Pancreas (tissue), 10 donors: Measurements from ENCODE around the gene SPATA17. TPM values are rescaled to one million over a fixed set of nuclear protein-coding genes. Genes with fewer than 3 reads are reported as not detected.

ENCODE experiments used
- ATAC-seq, 4 donors: fragments of 200-7000 bp; cut with Tn5 transposase; one replicate each; pipeline versions ENCODE4 v1.8.0 to v1.9.1; 2020; ENCODE audit warnings: mild to moderate bottlenecking in 4 of 4, moderate library complexity in 4 of 4
- DNase-seq, 6 donors: peaks; one replicate each; pipeline ENCODE4 v3.0.0-alpha.2; 2020
- FAIRE-seq: peaks from 2 replicates; lab custom pipeline; 2012; peaks lifted over from hg19 to GRCh38; lab: Jason Lieb, UNC
- H3K27ac ChIP-seq, 4 donors: fragments of 200-600 bp; sonication (generic); 1 replicate in 3 of 4; 2 replicates in 1 of 4; pipeline versions ENCODE4 v1.5.0 to v1.8.0; 2020
- H3K27me3 ChIP-seq, 4 donors: fragments of 200-600 bp; one replicate each; pipeline ENCODE4 v1.8.0; 2021
- H3K36me3 ChIP-seq, 3 donors: fragments of 200-600 bp; sonication (generic) in 1 of 3; one replicate each; pipeline versions ENCODE4 v1.5.0 to v1.8.0; 2020 to 2021
- H3K4me1 ChIP-seq, 3 donors: fragments of 200-600 bp; one replicate each; pipeline ENCODE4 v1.8.0; 2021
- H3K4me3 ChIP-seq, 4 donors: fragments of 200-600 bp; sonication (generic) in 2 of 4; one replicate each; pipeline versions ENCODE4 v1.5.0 to v1.8.0; 2020 to 2021
- H3K9me3 ChIP-seq, 4 donors: fragments of 200-600 bp; one replicate each; pipeline ENCODE4 v1.8.0; 2021
- CTCF ChIP-seq, 4 donors: fragments of 200-600 bp; sonication (generic) in 3 of 4; IDR thresholded peaks; one replicate each; pipeline versions ENCODE4 v1.5.0 to v1.8.0; 2021; ENCODE audit warnings: antibody characterized with exemption in 4 of 4
- WGBS, 2 donors: extraction: QIAGEN DNeasy Blood & Tissue Kit; methylation state at CpG; one replicate each; pipeline ENCODE4 v1.1.7; 2013; 5-methylcytosine and 5-hydroxymethylcytosine counted together
- intact Hi-C, 3 donors: fragments of 100-400 bp; cut with DNase I; formaldehyde crosslinking; loops; one replicate each; pipeline versions ENCODE4 v1.11.1 to v1.14.2; 2022
- polyA plus RNA-seq, 2 donors: library from polyadenylated mRNA; stranded (reverse); fragments of 200-250 nt; gene quantifications; one replicate each; pipeline ENCODE4 v1.2.3, GENCODE V29; 2013
- total RNA-seq, 6 donors: library from RNA; stranded (reverse); fragmentation: NEBNext Ultra II Directional in 4 of 6; extraction: Animal tissue kit (Norgen Biotek cat#: 25700) in 4 of 6; gene quantifications; one replicate each; pipeline versions ENCODE4 v1.2.1 to v1.2.4, GENCODE V29; 2021 to 2023
- donor health status: healthy with polysubstance abuse.
- donor health status: DM: no; HTN: no; CAD: no; lungs with moderate emphysema.
- donor health status: DM: no; HTN: no; CAD: no.
- donor health status: control.
- donor health status: control.
- donor health status: Bipolar disorder and iron deficiency.
- donor health status: DM: yes; HTN: yes; CAD: no.
- donor health status: DM: no; HTN: no; CAD: no.
- donor health status: DM: no; HTN: no; CAD: no.
- donor health status: DM: yes; HTN: yes; CAD: no.

The SPATA17 gene
- total and polyA plus RNA-seq, 8 donors = 0.16 to 1.0 (median 0.53) TPM

GRCh38 chr1:217910203-217910602, 279.1 kb downstream of the SPATA17 start:
- no peak for ATAC-seq
- no peaks in the 10 kb centered on the region for H3K9me3 ChIP-seq
- FAIRE-seq = no peak

GRCh38 chr1:217910791-217911320, 279.7 kb downstream of the SPATA17 start:
- intact Hi-C loops = no loop called here
- ATAC-seq = no peak
- no peak for DNase-seq

More at GRCh38 chr1:217910203-217910602, 279.1 kb downstream of the SPATA17 start:
- Histone ChIP-seq H3K4me1 (no peaks in the 10 kb centered on the region), H3K4me3 (no peak overlapping the region), H3K27ac (no peak overlapping the region), H3K27me3 (no peaks in the 10 kb centered on the region), H3K36me3 (no peaks in the 10 kb centered on the region)
- WGBS, 2 donors = 19 to 24% methylated on average over 3 of the region's 3 CpGs
- TF ChIP-seq CTCF (IDR thresholded peaks at IDR 0.05) = no peak
- intact Hi-C loops = no loop called here
- DNase-seq = no peak

GRCh38 chr1:217911908-217912307, 280.8 kb downstream of the SPATA17 start:
- no peak overlapping the region for H3K27ac ChIP-seq
- no peaks in the 10 kb centered on the region for H3K36me3 ChIP-seq
- H3K9me3 ChIP-seq = no peaks in the 10 kb centered on the region
- FAIRE-seq = no peak
- WGBS, 2 donors = 79 to 88% methylated on average over 8 of the region's 8 CpGs
- intact Hi-C loops = no loop called here
- no peaks in the 10 kb centered on the region for H3K27me3 ChIP-seq
- no peak for DNase-seq
- no peak for ATAC-seq
- TF ChIP-seq CTCF (IDR thresholded peaks at IDR 0.05) = no peak
- no peak overlapping the region for H3K4me3 ChIP-seq
- H3K4me1 ChIP-seq = no peaks in the 10 kb centered on the region

More at GRCh38 chr1:217910791-217911320, 279.7 kb downstream of the SPATA17 start:
- no peaks in the 10 kb centered on the region for H3K36me3 ChIP-seq
- no peaks in the 10 kb centered on the region for H3K4me1 ChIP-seq
- no peak for FAIRE-seq
- no peaks in the 10 kb centered on the region for H3K9me3 ChIP-seq
- no peak for TF ChIP-seq CTCF (IDR thresholded peaks at IDR 0.05)
- no peak overlapping the region for H3K27ac ChIP-seq
- 59 to 62% methylated on average over 3 of the region's 3 CpGs for WGBS, 2 donors
- H3K27me3 ChIP-seq = no peaks in the 10 kb centered on the region
- no peak overlapping the region for H3K4me3 ChIP-seq

GRCh38 chr1:217917281-217917887, 286.2 kb downstream of the SPATA17 start:
- Histone ChIP-seq H3K27ac (no peak overlapping the region), H3K36me3 (no peaks in the 10 kb centered on the region), H3K4me3 (no peak overlapping the region), H3K4me1 (no peaks in the 10 kb centered on the region), H3K27me3 (no peaks in the 10 kb centered on the region), H3K9me3 (no peaks in the 10 kb centered on the region)
- FAIRE-seq (no peak), DNase-seq (no peak), ATAC-seq (no peak)
- intact Hi-C loops = no loop called here
- WGBS, 2 donors = 41 to 55% methylated on average over 13 of the region's 13 CpGs
- no peak for TF ChIP-seq CTCF (IDR thresholded peaks at IDR 0.05)
